Measurements from ENCODE around the gene IPO13.

Gene IPO13

DNA sequence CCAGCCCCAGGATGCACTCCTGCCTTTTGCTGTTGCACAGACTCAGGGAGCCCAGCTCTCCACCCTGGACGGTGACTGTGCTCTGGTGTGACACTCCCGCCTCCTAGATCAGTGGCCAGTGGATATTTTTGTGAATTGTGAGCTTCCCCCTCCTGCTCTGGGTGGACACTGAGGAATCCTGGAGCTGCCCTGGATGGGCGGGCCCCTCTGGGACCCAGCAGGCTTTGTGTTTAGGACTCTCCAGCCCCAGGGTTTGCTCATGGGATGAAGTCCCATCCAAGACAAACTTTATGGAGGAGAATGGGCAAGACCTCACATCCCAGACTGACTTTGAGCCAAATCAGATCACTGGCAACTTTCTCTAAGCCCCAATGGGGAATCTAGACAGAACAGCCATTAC, 68.5 kb downstream of the IPO13 start:
- DNase-seq = no peak

DNA sequence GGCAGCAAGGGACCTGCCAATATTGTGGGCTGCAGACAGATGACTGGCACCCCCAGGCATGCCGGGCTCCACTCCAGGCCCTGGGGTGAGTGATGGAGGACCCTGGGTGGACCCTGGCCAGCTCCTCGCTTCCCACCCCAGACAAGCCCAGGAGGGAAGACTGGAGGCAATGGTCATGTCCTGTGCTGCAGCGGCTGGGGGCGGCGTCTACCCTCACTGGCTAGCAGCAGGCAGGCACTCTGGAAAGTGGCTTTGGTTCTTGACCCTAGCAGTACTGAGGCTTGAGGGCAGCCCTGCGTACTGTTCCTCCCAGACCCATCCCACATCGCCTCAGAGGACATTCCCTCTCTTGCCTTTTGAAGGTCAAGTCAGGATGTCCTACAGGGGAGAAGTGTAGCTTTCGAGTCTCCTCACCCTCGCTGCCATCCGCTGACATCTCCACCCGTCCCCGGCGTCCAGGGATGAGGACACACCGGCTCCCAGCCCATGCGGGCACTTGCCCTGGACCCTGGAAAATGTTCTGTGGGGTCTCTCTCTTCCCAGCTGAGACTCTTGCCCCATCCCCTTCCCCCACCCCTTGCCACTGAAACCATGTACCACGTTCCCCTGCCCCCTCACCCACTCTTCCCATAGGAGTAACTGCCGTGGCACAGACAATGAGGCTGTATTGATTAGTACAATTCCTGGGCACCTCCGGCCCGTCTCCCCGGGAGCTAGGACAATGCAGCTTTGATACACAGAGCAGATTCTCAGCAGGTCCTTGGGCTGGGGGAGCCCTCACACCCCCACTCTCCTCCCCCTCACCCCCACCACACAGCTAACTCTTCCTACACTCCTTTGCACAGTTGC, 69.5 kb downstream of the IPO13 start:
- no peak for DNase-seq

DNA sequence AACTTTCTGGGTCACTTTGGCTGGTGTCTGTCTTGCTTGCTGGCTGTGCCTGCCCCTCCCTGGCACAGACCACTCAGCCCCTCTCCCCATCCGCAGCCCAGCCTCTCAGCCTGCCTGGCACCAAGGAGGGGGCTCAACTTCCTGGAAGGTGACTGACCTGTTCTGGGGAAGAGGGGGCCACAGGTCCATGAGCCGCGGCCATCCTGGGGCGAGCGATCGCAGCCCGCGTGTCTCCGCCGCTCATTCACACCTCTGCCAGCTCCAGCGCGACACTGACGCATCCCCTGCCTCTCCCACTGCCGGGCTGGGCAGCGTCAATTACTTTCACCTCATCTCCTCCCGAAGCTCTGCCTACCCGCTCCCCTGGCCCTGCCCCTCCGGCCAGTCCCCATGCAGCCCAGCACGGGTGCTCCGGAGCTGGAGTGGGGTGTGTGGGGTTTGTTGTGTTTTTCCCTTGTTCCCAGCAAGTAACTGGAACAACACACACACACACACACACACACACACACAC, 70.2 kb downstream of the IPO13 start:
- no peak for DNase-seq

Measured in NCI-H510A (cell line).